ENCODE data around the gene NHLRC4. TPM values are rescaled to one million over a fixed set of nuclear protein-coding genes. Genes with fewer than 3 reads are reported as not detected.
A peak's percentile ranks its signal among the peaks of the same experiment; 100 is the strongest.

NHLRC4 gene
- polyA plus RNA-seq, 6 donors from 2014 or later: 0.90 to 3.4 (median 1.9) TPM

DNA sequence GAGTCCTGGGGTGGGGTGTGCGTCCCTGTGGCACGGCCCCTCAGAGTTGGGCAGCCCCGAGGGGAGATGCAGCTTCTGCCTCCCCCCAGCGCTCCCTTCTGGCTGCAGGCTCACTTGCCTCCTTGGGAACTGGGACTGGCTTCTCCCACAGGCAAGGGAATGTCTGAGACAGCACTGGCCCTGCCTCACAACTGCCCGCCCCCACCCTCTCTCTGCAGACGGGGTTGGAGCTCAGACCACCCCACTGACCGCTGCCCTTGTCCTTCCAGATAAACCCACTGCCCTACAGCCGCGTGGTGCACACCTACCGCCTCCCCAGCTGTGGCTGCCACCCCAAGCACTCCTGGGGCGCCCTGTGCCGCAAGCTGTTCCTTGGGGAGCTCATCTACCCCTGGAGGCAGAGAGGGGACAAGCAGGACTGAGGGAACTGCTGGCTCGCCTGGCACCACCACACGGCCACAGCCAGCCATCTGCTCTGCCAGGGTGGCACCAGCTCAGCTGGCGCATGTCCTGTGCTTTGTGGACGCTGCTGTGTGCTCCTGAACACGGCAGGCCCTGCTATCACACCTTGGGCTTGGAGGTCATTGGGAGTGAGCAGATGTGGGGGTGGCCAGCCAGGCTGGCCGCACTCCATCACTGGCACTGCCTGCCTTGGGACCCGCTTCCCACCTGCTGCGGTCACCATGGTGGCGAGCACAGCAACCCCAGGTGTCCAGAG lies 16.0 kb downstream of the NHLRC4 start:
- no peak for DNase-seq

DNA sequence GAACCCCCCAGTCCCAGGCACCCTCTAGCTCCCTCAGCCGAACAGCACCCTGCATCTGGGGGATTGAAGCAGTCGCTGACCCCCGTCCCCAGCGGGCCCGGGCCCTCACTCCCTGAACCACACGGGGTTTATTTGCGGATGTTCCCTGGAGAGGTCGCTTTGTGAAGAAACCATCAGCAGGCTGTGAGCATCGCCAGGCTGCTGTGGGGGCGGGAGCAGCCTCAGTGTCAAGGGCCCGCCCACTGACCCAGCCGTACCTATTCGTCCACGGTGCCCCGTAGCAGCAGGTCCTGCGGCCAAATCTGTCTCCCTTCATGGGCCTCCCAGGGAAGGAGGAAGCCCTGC lies 16.6 kb downstream of the NHLRC4 start:
- H3K36me3 Mint-ChIP-seq: no peaks in the 10 kb centered on the region
- H3K4me3 Mint-ChIP-seq: no peak overlapping the region
- no peak for ATAC-seq (ENCODE audit: low read depth in 2 of 2)
- peaks cover 0 to 9% (median 8%) of the 10 kb centered on the region in 3 donors for H3K27me3 Mint-ChIP-seq
- H3K9me3 Mint-ChIP-seq: no peaks in the 10 kb centered on the region
- H3K27ac Mint-ChIP-seq: no peak overlapping the region
- no peak for DNase-seq
- H3K4me1 Mint-ChIP-seq: peaks cover 9 to 16% (median 14%) of the 10 kb centered on the region in 3 donors

More for the DNA sequence above, 16.0 kb downstream of the NHLRC4 start:
- peaks cover 0 to 9% (median 8%) of the 10 kb centered on the region in 3 donors for H3K27me3 Mint-ChIP-seq
- no peak for ATAC-seq (ENCODE audit: low read depth in 2 of 2)
- no peaks in the 10 kb centered on the region for H3K36me3 Mint-ChIP-seq
- H3K4me3 Mint-ChIP-seq: no peak overlapping the region
- no peaks in the 10 kb centered on the region for H3K9me3 Mint-ChIP-seq
- H3K4me1 Mint-ChIP-seq: peaks cover 4 to 13% (median 8%) of the 10 kb centered on the region in 3 donors
- no peak overlapping the region for H3K27ac Mint-ChIP-seq

DNA sequence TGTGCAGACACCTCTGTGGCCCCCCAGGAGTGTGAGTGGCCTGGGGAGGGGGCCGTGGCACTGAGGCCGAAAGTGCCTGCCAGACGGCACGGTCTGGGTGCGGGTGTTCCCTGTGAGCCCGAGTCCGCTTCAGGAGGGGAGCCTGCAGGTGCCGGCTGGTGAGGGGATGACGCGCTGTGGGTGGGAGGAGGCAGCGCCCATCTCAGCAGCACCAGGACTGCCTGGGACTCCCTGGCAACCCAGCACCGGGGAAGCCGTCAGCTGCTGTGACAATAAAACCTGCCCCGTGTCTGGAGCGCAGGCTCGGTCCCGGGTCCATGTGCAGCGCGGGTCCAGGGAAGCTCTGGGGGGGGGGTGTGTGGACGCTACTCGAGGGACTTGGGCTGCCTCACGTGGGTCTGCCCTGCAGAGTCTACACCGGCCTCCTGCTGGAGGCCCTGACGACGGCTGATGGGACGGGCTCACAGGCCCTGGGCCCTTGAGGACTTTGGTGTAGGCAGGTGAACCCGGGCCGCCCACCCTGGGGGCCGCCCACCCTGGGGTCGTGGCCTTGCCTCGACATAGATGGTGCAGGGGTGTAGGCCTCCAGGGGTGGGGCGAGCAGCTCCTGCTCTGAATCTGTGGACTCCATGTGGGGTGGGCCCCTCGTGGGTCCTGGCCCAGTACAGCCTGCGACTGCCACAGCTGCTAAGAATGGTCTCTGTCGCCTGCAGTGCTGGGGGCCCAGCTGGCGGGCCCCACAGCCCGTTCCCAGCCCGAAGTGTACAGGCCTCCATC lies 17.2 kb downstream of the NHLRC4 start:
- H3K4me3 Mint-ChIP-seq: no peak overlapping the region
- H3K9me3 Mint-ChIP-seq: no peaks in the 10 kb centered on the region
- peaks cover 0 to 9% (median 8%) of the 10 kb centered on the region in 3 donors for H3K27me3 Mint-ChIP-seq
- H3K27ac Mint-ChIP-seq: peak overlapping the region in 1 of 6 donors; percentile 20
- no peaks in the 10 kb centered on the region for H3K36me3 Mint-ChIP-seq
- ATAC-seq (ENCODE audit: low read depth in 2 of 2): no peak
- peaks cover 11 to 17% (median 14%) of the 10 kb centered on the region in 3 donors for H3K4me1 Mint-ChIP-seq
- no peak for DNase-seq

DNA sequence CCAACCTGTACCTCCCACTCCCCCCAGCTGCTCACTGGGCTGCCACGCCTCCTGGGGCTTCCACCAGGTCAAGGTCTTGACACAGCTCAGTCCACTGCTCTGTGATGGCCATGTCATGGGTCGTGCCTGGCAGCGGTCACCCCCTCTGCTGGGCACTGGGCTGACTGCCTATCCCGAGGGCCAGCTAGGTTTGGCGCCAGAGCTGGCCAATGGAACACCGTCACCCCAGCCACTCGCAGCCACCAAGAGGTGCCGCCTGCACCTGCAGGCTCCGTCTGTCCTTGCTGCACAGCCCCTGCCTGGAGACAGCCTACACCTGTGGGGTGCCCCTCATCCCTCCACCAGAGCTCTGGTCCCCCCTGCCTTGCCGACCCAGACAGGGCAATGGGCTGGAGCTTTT lies 18.5 kb downstream of the NHLRC4 start:
- no peak for ATAC-seq (ENCODE audit: low read depth in 2 of 2)
- peak overlapping the region in 1 of 6 donors; percentile 31 for H3K27ac Mint-ChIP-seq
- no peaks in the 10 kb centered on the region for H3K9me3 Mint-ChIP-seq

DNA sequence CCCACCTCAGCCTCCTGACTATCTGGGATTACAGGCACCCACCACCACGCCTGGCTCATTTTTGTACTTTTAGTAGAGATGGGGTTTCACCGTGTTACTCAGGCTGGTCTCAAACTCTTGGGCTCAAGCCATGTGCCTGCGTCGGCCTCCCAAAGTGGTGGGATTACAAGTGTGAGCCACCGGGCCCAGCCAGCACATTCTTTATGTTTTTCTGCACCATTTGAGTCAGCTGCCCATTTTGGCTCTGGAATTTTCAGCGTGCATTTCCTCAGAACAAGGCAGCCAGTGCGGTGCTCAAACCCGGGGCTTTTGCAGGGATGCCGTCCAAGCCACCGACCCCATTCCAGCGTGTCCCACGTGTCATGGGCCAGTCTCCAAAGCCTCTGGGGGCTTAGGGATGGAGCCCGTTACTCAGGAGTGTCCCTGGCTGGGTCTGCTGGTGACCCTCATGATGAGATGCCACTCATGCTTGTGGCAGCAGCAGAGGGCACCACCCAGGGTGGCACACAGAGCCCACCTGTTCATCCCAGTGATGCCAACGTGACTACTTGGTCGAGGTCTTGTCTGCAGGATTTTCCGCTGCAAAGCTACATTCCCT lies 19.3 kb downstream of the NHLRC4 start:
- Mint-ChIP-seq H3K27ac (peak overlapping the region in 2 of 6 donors; percentile 31 to 80), H3K36me3 (no peaks in the 10 kb centered on the region), H3K9me3 (no peaks in the 10 kb centered on the region), H3K4me1 (peaks cover 19 to 23% (median 20%) of the 10 kb centered on the region in 3 donors), H3K4me3 (peak overlapping the region in 1 of 8 donors; percentile 75), H3K27me3 (peaks cover 0 to 9% (median 8%) of the 10 kb centered on the region in 3 donors)
- ATAC-seq (ENCODE audit: low read depth in 2 of 2): no peak
- no peak for DNase-seq

More for the DNA sequence above, 18.5 kb downstream of the NHLRC4 start:
- peaks cover 12 to 17% (median 12%) of the 10 kb centered on the region in 3 donors for H3K4me1 Mint-ChIP-seq
- no peak for DNase-seq
- H3K36me3 Mint-ChIP-seq: no peaks in the 10 kb centered on the region
- peaks cover 0 to 9% (median 8%) of the 10 kb centered on the region in 3 donors for H3K27me3 Mint-ChIP-seq
- peak overlapping the region in 1 of 8 donors; percentile 10 for H3K4me3 Mint-ChIP-seq

DNA sequence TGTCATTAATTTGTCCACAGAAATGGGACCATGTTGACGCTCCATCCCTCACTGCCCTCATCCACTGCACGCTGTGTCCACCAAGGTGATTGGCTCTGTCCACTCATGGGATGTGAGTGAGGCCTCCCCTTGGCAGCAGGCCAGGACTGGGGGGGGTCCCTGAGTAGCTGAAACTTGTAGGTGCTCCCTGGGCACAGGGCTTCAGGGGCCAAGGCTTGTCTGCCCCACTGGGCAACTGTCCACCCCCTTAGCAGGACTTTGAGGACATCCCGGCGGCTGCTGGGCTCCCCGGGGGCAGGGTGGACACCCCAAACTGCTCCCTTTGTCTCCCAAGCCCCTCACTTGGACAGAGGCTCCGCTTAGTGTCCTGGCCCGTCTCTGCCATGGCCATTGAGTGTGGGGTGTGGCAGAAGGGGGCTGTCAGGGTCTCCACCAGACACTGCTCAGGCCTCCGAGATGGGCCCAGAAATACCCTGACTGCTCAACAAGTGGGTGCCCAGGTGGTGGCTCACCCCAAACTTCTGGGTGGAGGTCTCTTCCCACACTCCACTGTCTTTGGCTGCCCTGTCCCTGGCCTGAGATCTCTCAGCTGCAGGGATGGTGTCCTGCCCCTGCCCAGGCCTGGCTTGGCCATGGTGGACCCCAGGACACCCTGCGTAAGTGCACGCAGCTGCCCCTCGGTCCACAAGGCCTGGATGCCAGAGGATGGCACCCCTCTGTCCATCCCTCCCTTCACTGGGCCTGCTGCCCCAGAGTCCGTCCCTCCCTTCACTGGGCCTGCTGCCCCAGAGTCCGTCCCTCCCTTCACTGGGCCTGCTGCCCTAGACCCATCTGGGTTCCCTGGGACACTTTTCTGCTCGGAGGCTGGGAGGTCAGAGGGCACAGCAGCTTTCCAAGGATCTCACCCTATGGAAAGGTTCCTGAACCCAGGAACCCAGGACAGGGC lies 20.1 kb downstream of the NHLRC4 start:
- peak overlapping the region in 5 of 6 donors; percentile 81 to 95 (median 87) for H3K27ac Mint-ChIP-seq

DNA sequence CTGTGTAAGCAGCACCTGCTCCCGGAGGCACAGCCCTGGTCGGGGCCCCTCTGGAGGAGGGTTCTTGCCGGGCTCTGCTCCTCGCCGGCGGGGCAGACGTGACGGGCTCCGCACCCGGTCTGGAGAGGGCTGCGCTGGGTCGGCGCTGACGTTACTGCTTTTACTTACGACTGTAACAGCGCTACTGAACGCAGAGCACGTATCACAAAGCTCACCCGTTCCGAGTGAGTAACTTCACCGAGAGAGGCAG lies 21.8 kb downstream of the NHLRC4 start:
- Mint-ChIP-seq H3K4me1 (peaks cover 32 to 46% (median 38%) of the 10 kb centered on the region in 3 donors), H3K27ac (peak overlapping the region; percentile 95 to 99 (median 98)), H3K9me3 (no peaks in the 10 kb centered on the region), H3K4me3 (peak overlapping the region; percentile 87 to 97 (median 96)), H3K36me3 (no peaks in the 10 kb centered on the region), H3K27me3 (peaks cover 0 to 9% (median 8%) of the 10 kb centered on the region in 3 donors)
- peak; percentile 43 to 48 for ATAC-seq (ENCODE audit: low read depth in 2 of 2)
- DNase-seq: peak; percentile 72

More for the DNA sequence above, 20.1 kb downstream of the NHLRC4 start:
- Mint-ChIP-seq H3K9me3 (no peaks in the 10 kb centered on the region), H3K27me3 (peaks cover 0 to 9% (median 8%) of the 10 kb centered on the region in 3 donors), H3K4me3 (peak overlapping the region in 7 of 8 donors; percentile 44 to 97 (median 65)), H3K36me3 (no peaks in the 10 kb centered on the region), H3K4me1 (peaks cover 21 to 31% (median 27%) of the 10 kb centered on the region in 3 donors)
- ATAC-seq (ENCODE audit: low read depth in 2 of 2): no peak
- DNase-seq: no peak

DNA sequence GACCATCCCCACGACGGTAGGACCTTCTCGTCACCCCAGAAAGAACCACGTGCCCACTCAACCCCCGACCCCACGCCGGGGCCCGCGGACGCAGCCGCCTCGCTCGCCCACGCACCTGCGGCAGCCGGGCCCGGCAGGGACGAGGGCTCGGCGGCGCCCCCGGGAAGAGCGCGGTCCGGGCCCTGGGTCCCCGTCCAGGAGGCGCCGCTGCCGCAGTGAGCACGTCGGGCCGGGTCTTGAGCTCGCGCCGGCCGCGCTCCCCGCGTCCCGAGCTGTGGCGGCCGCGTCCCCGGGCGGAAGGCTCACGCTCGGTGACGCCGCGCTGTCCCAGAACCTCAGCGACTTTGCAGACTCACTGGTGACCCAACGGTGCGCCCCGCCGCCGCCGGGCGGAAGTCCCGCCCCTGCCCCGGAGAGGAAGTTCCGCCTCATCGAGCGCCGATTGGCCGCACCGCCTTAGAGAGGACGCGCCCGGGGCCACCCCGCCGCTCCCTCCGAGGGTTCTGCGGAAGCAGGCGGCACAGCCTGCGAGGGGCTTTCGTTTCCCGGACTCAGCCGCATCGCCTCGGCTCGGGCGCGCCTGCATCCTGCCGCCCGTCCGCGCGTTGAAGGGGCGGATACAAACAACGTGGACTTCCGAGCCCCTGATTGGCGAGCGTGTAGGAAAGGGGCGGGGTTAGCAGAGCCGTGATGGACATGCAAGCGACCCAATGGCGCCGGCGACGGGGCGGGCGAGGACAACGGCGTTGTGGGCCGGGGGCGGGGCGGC lies 22.3 kb downstream of the NHLRC4 start:
- Mint-ChIP-seq H3K4me3 (peak overlapping the region; percentile 87 to 99 (median 98)), H3K27ac (peak overlapping the region; percentile 95 to 99 (median 99)), H3K27me3 (peaks cover 0 to 9% (median 8%) of the 10 kb centered on the region in 3 donors), H3K9me3 (no peaks in the 10 kb centered on the region), H3K36me3 (no peaks in the 10 kb centered on the region), H3K4me1 (peaks cover 35 to 47% (median 40%) of the 10 kb centered on the region in 3 donors)
- ATAC-seq (ENCODE audit: low read depth in 2 of 2): peak; percentile 67 to 69
- DNase-seq: peak; percentile 99

DNA sequence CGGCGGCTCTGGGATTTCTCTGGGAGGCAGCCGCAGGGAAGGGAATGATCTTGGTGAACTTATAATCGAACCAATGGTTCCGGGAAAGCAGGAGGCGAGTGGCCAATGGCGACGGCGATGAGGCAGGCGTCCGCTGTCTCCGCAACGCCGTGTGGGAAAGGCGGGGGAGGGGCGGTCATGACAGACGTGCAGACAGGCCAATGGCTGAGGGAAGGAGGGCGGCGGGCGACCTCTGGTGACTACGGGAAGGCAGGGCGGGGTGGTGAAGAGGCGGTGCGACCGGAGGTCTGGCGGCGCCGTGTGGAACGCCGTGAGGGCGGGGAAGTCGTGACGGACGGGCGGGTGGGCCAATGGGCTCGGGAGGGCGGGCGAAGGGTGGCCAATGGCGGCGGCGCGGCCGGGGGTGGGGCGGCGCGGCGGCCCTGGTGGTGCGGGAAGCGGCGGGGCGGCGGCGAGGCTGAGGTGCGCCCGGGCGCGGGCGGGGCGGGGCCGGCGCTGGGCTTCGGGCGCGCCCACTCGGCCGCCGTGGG lies 22.9 kb downstream of the NHLRC4 start, which contains the start of gene RAB40C:
RAB40C (plus strand) TSS at position 409 of the 530 bp plus-strand sequence. CDS start 226 bp downstream, outside the sequence.
- H3K4me1 Mint-ChIP-seq: peaks cover 40 to 49% (median 40%) of the 10 kb centered on the region in 3 donors
- H3K4me3 Mint-ChIP-seq: peak within 1 kb of the TSS; percentile 92 to 99 (median 98)
- ATAC-seq (ENCODE audit: low read depth in 2 of 2): peak; percentile 77
- no peaks in the 10 kb centered on the region for H3K36me3 Mint-ChIP-seq
- H3K27ac Mint-ChIP-seq: peak within 1 kb of the TSS; percentile 95 to 99 (median 99)
- peaks cover 0 to 9% (median 8%) of the 10 kb centered on the region in 3 donors for H3K27me3 Mint-ChIP-seq
- no peaks in the 10 kb centered on the region for H3K9me3 Mint-ChIP-seq
- peak; percentile 98 for DNase-seq

DNA sequence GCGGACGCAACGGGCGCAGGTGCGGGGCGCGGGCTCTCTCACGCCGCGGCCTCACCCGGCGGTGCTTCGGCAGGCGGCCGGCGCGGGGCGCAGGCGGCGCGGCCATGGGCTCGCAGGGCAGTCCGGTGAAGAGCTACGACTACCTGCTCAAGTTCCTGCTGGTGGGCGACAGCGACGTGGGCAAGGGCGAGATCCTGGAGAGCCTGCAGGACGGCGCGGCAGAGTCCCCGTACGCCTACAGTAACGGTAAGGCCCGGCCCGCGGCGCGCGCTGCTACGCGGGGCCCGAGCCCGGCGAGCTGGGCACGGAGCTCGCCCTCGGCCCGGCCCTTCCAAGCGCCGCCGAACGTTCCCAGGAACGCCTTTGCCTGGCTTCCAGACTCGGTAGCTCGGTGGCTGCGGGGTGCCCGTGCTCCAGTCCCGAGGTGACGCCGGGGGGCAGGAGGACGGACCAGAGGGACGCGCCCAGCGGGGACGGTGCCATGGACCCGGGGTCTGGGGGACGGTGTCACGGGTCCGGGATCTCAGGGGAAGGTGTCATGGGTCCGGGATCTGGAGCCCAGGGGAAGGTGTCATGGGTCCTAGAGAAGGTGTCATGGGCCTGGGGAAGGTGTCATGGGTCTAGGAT lies 23.5 kb downstream of the NHLRC4 start:
- H3K4me3 Mint-ChIP-seq: peak overlapping the region; percentile 82 to 94 (median 90)
- no peaks in the 10 kb centered on the region for H3K9me3 Mint-ChIP-seq

DNA sequence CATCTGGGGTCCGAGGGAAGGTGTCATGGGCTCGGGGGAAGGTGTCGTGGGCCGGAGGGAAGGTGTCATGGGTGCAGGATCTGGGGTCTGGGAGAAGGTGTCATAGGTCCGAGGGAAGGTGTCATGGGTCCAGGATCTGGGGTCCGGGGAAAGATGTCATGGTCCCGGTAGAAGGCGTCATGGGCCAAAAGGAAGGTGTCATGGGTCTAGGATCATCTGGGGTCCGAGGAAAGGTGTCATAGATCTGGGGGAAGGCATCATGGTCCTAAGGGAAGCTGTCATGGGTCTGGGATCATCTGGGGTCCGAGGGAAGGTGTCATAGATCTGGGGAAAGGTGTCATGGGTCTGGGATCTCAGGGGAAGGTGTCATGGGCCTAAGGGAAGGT lies 24.0 kb downstream of the NHLRC4 start:
- no peak for ATAC-seq (ENCODE audit: low read depth in 2 of 2)
- H3K4me1 Mint-ChIP-seq: peaks cover 34 to 47% (median 36%) of the 10 kb centered on the region in 3 donors

More for the DNA sequence above, 23.5 kb downstream of the NHLRC4 start:
- peak overlapping the region in 5 of 6 donors; percentile 14 to 95 (median 54) for H3K27ac Mint-ChIP-seq
- H3K36me3 Mint-ChIP-seq: no peaks in the 10 kb centered on the region
- no peak for ATAC-seq (ENCODE audit: low read depth in 2 of 2)
- no peak for DNase-seq
- H3K4me1 Mint-ChIP-seq: peaks cover 38 to 49% (median 39%) of the 10 kb centered on the region in 3 donors
- peaks cover 0 to 8% (median 6%) of the 10 kb centered on the region in 3 donors for H3K27me3 Mint-ChIP-seq

More for the DNA sequence above, 24.0 kb downstream of the NHLRC4 start:
- H3K9me3 Mint-ChIP-seq: no peaks in the 10 kb centered on the region
- H3K36me3 Mint-ChIP-seq: no peaks in the 10 kb centered on the region
- DNase-seq: no peak
- peak overlapping the region; percentile 14 to 93 (median 52) for H3K27ac Mint-ChIP-seq
- H3K4me3 Mint-ChIP-seq: peak overlapping the region; percentile 82 to 94 (median 90)
- peaks cover 0 to 3% (median 1%) of the 10 kb centered on the region in 3 donors for H3K27me3 Mint-ChIP-seq
